Measurements from ENCODE around the gene ANKS1B.

The ANKS1B gene

GRCh38 chr12:98911396-98911795 lies 1073.3 kb downstream of the ANKS1B start:
- no peak for TF ChIP-seq CTCF (IDR thresholded peaks at IDR 0.05; ENCODE audit: low read depth, low read length)
- Histone ChIP-seq H3K9me3 (ENCODE audit: severe bottlenecking) (no peaks in the 10 kb centered on the region), H3K27me3 (ENCODE audit: insufficient read depth, low read depth, severe bottlenecking) (no peaks in the 10 kb centered on the region), H3K36me3 (no peaks in the 10 kb centered on the region), H3K27ac (no peak overlapping the region), H3K4me3 (ENCODE audit: low read depth, low read length) (no peak overlapping the region)
- no peak for DNase-seq

- DNase-seq, result peak; percentile 79
- no peaks in the 10 kb centered on the region for H3K27me3 ChIP-seq (ENCODE audit: insufficient read depth, low read depth, severe bottlenecking)
Measured at GRCh38 chr12:98909746-98910145, 1075.0 kb downstream of the ANKS1B start.

GRCh38 chr12:98908866-98909265 lies 1075.9 kb downstream of the ANKS1B start:
- Histone ChIP-seq H3K9me3 (ENCODE audit: severe bottlenecking) (no peaks in the 10 kb centered on the region), H3K27ac (no peak overlapping the region), H3K36me3 (no peaks in the 10 kb centered on the region), H3K4me3 (ENCODE audit: low read depth, low read length) (no peak overlapping the region), H3K27me3 (ENCODE audit: insufficient read depth, low read depth, severe bottlenecking) (no peaks in the 10 kb centered on the region)
- no peak for TF ChIP-seq CTCF (IDR thresholded peaks at IDR 0.05; ENCODE audit: low read depth, low read length)
- no peak for DNase-seq

More at GRCh38 chr12:98909746-98910145, 1075.0 kb downstream of the ANKS1B start:
- TF ChIP-seq CTCF (IDR thresholded peaks at IDR 0.05; ENCODE audit: low read depth, low read length), result no peak
- H3K27ac ChIP-seq, result no peak overlapping the region
- H3K4me3 ChIP-seq (ENCODE audit: low read depth, low read length), result no peak overlapping the region
- H3K9me3 ChIP-seq (ENCODE audit: severe bottlenecking), result no peaks in the 10 kb centered on the region
- no peaks in the 10 kb centered on the region for H3K36me3 ChIP-seq

- no peak for DNase-seq
- Histone ChIP-seq H3K36me3 (no peaks in the 10 kb centered on the region), H3K27me3 (ENCODE audit: insufficient read depth, low read depth, severe bottlenecking) (no peaks in the 10 kb centered on the region), H3K9me3 (ENCODE audit: severe bottlenecking) (no peaks in the 10 kb centered on the region), H3K27ac (no peak overlapping the region), H3K4me3 (ENCODE audit: low read depth, low read length) (no peak overlapping the region)
- no peak for TF ChIP-seq CTCF (IDR thresholded peaks at IDR 0.05; ENCODE audit: low read depth, low read length)
Measured at GRCh38 chr12:98903875-98904274, 1080.9 kb downstream of the ANKS1B start.

GRCh38 chr12:98901189-98901588 lies 1083.5 kb downstream of the ANKS1B start:
- Histone ChIP-seq H3K9me3 (ENCODE audit: severe bottlenecking) (no peaks in the 10 kb centered on the region), H3K4me3 (ENCODE audit: low read depth, low read length) (no peak overlapping the region), H3K36me3 (no peaks in the 10 kb centered on the region), H3K27ac (no peak overlapping the region), H3K27me3 (ENCODE audit: insufficient read depth, low read depth, severe bottlenecking) (no peaks in the 10 kb centered on the region)
- no peak for TF ChIP-seq CTCF (IDR thresholded peaks at IDR 0.05; ENCODE audit: low read depth, low read length)
- no peak for DNase-seq

- no peak overlapping the region for H3K4me3 ChIP-seq (ENCODE audit: low read depth, low read length)
- no peak overlapping the region for H3K27ac ChIP-seq
- DNase-seq, result no peak
- H3K27me3 ChIP-seq (ENCODE audit: insufficient read depth, low read depth, severe bottlenecking), result peaks cover 27% of the 10 kb centered on the region
- H3K36me3 ChIP-seq, result no peaks in the 10 kb centered on the region
- no peak for TF ChIP-seq CTCF (IDR thresholded peaks at IDR 0.05; ENCODE audit: low read depth, low read length)
- no peaks in the 10 kb centered on the region for H3K9me3 ChIP-seq (ENCODE audit: severe bottlenecking)
Measured at GRCh38 chr12:98896938-98897337, 1087.8 kb downstream of the ANKS1B start.
